Measurements from ENCODE around the gene CIDEC. TPM values are rescaled to one million over a fixed set of nuclear protein-coding genes. Genes with fewer than 3 reads are reported as not detected.
"Not testable (repeated sequence)": the region's sequence is repeated elsewhere in the genome, so short reads cannot be mapped to it uniquely, and the experiment has no call there.

Gene CIDEC
- total and polyA plus RNA-seq, 7 donors = 1.6 to 120 (median 30.6) TPM

DNA sequence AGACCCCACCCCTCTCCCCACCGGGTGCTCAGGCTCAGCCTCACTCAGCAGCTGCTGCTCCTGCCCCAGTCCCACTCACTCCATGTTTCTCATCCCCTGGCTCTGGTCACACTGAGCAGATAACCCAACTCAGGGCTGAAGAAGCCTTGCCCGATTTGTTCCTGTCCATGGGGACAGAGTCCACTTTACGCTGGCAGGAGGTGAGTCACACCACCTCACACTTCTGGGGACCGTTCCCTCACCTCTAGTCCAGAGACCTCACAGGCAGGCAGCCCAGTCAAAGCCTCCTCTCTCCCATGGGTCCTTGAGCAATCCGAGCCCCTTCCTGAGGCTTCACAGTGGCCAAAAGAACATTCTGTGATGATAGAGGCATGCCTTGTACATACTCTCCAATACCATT is 1.4 kb downstream of the CIDEC start:
- Histone ChIP-seq H3K4me3 (no peak overlapping the region), H3K27ac (no peak overlapping the region), H3K4me1 (peaks cover 0 to 2% (median 2%) of the 10 kb centered on the region in 4 donors), H3K27me3 (no peaks in the 10 kb centered on the region), H3K9me3 (no peaks in the 10 kb centered on the region), H3K36me3 (no peaks in the 10 kb centered on the region)
- intact Hi-C loops (cut with DNase I) = no loop called here
- TF ChIP-seq POLR2AphosphoS5 (IDR thresholded peaks at IDR 0.05) (no peak), POLR2A (IDR thresholded peaks at IDR 0.05) (no peak), EP300 (IDR thresholded peaks at IDR 0.05) (no peak)
- TF ChIP-seq, protein P1, sequence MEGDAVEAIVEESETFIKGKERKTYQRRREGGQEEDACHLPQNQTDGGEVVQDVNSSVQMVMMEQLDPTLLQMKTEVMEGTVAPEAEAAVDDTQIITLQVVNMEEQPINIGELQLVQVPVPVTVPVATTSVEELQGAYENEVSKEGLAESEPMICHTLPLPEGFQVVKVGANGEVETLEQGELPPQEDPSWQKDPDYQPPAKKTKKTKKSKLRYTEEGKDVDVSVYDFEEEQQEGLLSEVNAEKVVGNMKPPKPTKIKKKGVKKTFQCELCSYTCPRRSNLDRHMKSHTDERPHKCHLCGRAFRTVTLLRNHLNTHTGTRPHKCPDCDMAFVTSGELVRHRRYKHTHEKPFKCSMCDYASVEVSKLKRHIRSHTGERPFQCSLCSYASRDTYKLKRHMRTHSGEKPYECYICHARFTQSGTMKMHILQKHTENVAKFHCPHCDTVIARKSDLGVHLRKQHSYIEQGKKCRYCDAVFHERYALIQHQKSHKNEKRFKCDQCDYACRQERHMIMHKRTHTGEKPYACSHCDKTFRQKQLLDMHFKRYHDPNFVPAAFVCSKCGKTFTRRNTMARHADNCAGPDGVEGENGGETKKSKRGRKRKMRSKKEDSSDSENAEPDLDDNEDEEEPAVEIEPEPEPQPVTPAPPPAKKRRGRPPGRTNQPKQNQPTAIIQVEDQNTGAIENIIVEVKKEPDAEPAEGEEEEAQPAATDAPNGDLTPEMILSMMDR (IDR thresholded peaks at IDR 0.05) = no peak
- no peak for DNase-seq
- 33 to 80% methylated on average over 5 of the region's 5 CpGs for WGBS, 2 donors

DNA sequence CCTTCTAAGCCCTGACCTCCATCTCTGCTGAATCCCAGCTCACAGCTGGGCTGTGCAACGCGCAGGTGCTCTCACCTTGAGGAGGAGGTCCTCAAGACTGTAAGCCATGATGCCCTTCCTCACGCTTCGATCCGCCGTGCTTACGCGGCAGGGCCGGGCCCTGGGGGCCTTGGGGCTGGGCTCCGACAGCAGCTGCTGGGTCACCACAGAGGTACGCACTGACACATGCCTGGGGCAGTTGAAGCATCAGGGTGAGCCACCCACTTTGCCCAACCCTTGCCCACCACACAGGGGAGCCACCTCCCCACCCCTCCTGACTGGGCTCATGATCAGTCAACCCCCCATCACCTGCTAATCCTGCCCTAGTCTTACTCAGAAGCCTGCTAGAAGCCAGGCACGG is 3.1 kb downstream of the CIDEC start:
- 93 to 94% methylated on average over 12 of the region's 12 CpGs for WGBS, 2 donors
- intact Hi-C loops (cut with DNase I) = no loop called here

DNA sequence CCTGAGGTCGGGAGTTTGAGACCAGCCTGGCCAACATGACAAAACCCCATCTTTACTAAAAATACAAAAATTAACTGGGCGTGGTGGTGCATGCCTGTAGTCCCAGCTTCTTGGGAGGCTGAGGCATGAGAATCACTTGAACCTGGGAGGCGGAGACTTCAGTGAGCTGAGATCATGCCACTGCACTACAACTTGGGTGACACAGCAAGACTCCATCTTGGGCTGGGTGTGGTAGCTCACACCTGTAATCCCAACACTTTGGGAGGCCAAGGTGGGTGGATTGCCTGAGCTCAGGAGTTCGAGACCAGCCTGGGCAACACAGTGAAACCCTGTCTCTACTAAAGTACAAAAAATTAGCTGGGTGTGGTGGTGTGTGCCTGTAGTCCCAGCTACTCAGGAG is 3.8 kb downstream of the CIDEC start:
- 86 to 89% methylated on average over 4 of the region's 4 CpGs for WGBS, 2 donors
- H3K27me3 ChIP-seq = not testable (repeated sequence)

More for the DNA sequence above, 3.1 kb downstream of the CIDEC start:
- no peak for TF ChIP-seq EP300 (IDR thresholded peaks at IDR 0.05)
- no peak for TF ChIP-seq POLR2AphosphoS5 (IDR thresholded peaks at IDR 0.05)
- TF ChIP-seq POLR2A (IDR thresholded peaks at IDR 0.05) = no peak
- TF ChIP-seq, protein P1 (IDR thresholded peaks at IDR 0.05) = no peak
- no peaks in the 10 kb centered on the region for H3K4me1 ChIP-seq
- no peaks in the 10 kb centered on the region for H3K9me3 ChIP-seq
- no peak for DNase-seq
- H3K27ac ChIP-seq = no peak overlapping the region
- H3K36me3 ChIP-seq = no peaks in the 10 kb centered on the region
- H3K27me3 ChIP-seq = no peaks in the 10 kb centered on the region
- H3K4me3 ChIP-seq = no peak overlapping the region

DNA sequence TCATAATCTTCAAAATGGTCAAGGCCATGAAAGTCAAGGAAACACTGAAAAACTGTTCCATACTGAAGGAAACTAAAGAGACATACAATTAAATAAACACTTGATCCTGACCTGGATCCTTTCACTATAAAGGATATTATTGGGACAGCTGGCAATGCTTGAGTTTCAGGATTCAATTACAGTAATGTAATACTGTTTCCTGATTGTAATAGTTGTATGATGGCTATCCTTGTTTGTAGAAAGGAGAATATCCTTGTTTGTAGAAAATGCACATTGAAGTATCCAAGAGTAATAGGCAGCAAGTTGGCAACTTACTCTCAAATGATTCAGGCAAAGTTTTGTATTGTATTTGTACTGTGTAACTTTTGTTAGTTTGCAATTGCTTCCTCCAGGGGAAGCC is 4.6 kb downstream of the CIDEC start:
- H3K27ac ChIP-seq = peak overlapping the region in 1 of 4 donors; percentile 27
- intact Hi-C loops (cut with DNase I) = no loop called here
- no peak overlapping the region for H3K4me3 ChIP-seq
- no peak for DNase-seq
- TF ChIP-seq, protein P1 (IDR thresholded peaks at IDR 0.05) = no peak
- TF ChIP-seq POLR2A (IDR thresholded peaks at IDR 0.05) (no peak), POLR2AphosphoS5 (IDR thresholded peaks at IDR 0.05) (no peak), EP300 (IDR thresholded peaks at IDR 0.05) (no peak)
- no peaks in the 10 kb centered on the region for H3K9me3 ChIP-seq
- H3K36me3 ChIP-seq = no peaks in the 10 kb centered on the region
- no peaks in the 10 kb centered on the region for H3K27me3 ChIP-seq
- H3K4me1 ChIP-seq = no peaks in the 10 kb centered on the region

More for the DNA sequence above, 3.8 kb downstream of the CIDEC start:
- intact Hi-C loops (cut with DNase I); H3K4me1 ChIP-seq; H3K4me3 ChIP-seq; H3K36me3 ChIP-seq; DNase-seq; H3K9me3 ChIP-seq; H3K27ac ChIP-seq: not testable (repeated sequence)

DNA sequence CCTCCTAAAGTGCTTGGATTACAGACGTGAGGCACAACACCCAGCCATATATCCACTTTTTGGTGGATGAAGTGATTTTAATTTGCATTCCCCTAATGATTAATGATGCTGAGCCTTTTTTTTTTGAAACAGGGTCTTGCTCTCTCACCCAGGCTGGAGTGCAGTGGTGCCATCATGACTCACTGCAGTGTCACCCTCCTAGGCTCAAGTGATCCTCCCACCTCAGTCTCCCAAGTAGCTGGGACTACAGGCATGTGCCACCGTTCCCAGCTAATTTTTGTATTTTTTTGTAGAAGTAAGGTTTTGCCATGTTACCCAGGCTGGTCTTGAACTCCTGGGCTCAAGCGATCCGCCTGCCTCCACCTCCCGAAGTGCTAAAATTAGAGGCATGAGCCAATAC is 8.0 kb downstream of the CIDEC start:
- H3K9me3 ChIP-seq; intact Hi-C loops (cut with DNase I); H3K27me3 ChIP-seq; H3K4me3 ChIP-seq; H3K36me3 ChIP-seq; DNase-seq; H3K27ac ChIP-seq: not testable (repeated sequence)
- peaks cover 0 to 11% (median 2%) of the 10 kb centered on the region in 4 donors for H3K4me1 ChIP-seq
- WGBS, 2 donors = 96 to 99% methylated on average over 5 of the region's 5 CpGs

DNA sequence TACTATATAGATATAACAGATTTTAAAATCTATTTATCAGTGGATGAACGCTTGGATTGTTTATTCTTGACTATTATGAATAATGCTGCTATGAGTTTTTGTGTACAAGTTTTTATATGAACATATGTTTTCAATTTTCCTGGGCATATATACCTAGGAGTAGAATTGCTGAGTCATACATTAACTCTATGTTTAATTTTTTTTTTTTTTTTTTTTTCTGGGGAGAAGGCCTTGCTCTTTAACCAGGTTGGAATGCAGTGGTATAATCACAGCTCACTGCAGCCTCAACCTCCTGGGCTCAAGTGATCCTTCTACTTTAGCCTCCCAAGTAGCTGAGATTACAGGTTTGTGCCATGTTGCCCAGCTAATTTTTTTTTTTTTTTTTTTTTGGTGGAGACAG is 9.1 kb downstream of the CIDEC start:
- H3K27me3 ChIP-seq = no peaks in the 10 kb centered on the region
- no peak overlapping the region for H3K27ac ChIP-seq
- peaks cover 0 to 22% (median 12%) of the 10 kb centered on the region in 4 donors for H3K4me1 ChIP-seq
- no peak overlapping the region for H3K4me3 ChIP-seq
- H3K9me3 ChIP-seq = no peaks in the 10 kb centered on the region
- intact Hi-C loops (cut with DNase I) = no loop called here
- 34% methylated on average over 1 of the region's 1 CpG for WGBS, 2 donors
- no peaks in the 10 kb centered on the region for H3K36me3 ChIP-seq
- no peak for TF ChIP-seq POLR2AphosphoS5 (IDR thresholded peaks at IDR 0.05)
- no peak for TF ChIP-seq POLR2A (IDR thresholded peaks at IDR 0.05)
- TF ChIP-seq, protein P1 (IDR thresholded peaks at IDR 0.05) = no peak
- no peak for TF ChIP-seq EP300 (IDR thresholded peaks at IDR 0.05)
- no peak for DNase-seq
